Nephron (organoid): ENCODE results near the gene FAT3.
A peak's percentile ranks its signal among the peaks of the same experiment; 100 is the strongest.

Experiments used
- H3K27ac Mint-ChIP-seq, 3 experiments: 2 replicates each; pipeline ENCODE4 v1.8.0; 2020; ENCODE audit warnings: mixed read lengths in 3 of 3, mild to moderate bottlenecking in 2 of 3, moderate library complexity in 1 of 3
- H3K27me3 Mint-ChIP-seq: 2 replicates; pipeline ENCODE4 v1.8.0; 2021; ENCODE audit warnings: low read depth, mild to moderate bottlenecking, moderate library complexity, mixed read lengths
- H3K36me3 Mint-ChIP-seq: 2 replicates; pipeline ENCODE4 v1.8.0; 2020; ENCODE audit warnings: low read depth, mixed read lengths
- H3K4me1 Mint-ChIP-seq: 2 replicates; pipeline ENCODE4 v1.8.0; 2020; ENCODE audit warnings: mixed read lengths
- H3K4me3 Mint-ChIP-seq, 3 experiments: 2 replicates each; pipeline ENCODE4 v1.8.0; 2020; ENCODE audit warnings: mild to moderate bottlenecking in 3 of 3, mixed read lengths in 3 of 3, moderate library complexity in 2 of 3
- H3K9me3 Mint-ChIP-seq: 2 replicates; pipeline ENCODE4 v1.8.0; 2020; ENCODE audit warnings: mixed read lengths
- TF ChIP-seq, protein P1 (sequence below), 3 experiments: fragments of 200-600 bp; sonication (generic); IDR thresholded peaks; one replicate each; pipeline ENCODE4 v1.5.0; 2021; ENCODE audit warnings: antibody characterized with exemption in 3 of 3; ENCODE audit not compliant: unreplicated experiment in 3 of 3

The FAT3 gene

DNA sequence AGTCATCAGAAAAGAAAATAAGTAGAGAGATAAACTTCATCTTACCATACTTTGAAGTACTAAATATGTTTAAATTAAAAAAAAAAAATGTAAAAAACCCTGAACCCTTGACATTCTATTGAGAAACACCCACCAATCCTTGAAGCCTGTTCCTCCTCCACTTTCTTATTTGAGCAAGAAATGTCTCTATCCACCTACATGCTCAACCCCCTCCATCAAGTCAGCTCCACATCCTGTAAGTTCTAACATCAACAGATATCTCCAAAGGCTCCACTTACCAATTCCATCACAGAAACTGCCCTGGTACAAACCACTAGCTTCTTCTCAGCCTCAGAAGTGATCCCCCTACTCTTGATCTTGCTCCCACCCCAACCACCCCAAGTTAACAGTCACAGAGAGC lies 32.5 kb upstream of the FAT3 start:
- H3K27me3 Mint-ChIP-seq = no peaks in the 10 kb centered on the region
- H3K36me3 Mint-ChIP-seq = no peaks in the 10 kb centered on the region
- H3K9me3 Mint-ChIP-seq = no peaks in the 10 kb centered on the region
- H3K27ac Mint-ChIP-seq = no peak overlapping the region
- H3K4me1 Mint-ChIP-seq = no peaks in the 10 kb centered on the region
- TF ChIP-seq, protein P1, sequence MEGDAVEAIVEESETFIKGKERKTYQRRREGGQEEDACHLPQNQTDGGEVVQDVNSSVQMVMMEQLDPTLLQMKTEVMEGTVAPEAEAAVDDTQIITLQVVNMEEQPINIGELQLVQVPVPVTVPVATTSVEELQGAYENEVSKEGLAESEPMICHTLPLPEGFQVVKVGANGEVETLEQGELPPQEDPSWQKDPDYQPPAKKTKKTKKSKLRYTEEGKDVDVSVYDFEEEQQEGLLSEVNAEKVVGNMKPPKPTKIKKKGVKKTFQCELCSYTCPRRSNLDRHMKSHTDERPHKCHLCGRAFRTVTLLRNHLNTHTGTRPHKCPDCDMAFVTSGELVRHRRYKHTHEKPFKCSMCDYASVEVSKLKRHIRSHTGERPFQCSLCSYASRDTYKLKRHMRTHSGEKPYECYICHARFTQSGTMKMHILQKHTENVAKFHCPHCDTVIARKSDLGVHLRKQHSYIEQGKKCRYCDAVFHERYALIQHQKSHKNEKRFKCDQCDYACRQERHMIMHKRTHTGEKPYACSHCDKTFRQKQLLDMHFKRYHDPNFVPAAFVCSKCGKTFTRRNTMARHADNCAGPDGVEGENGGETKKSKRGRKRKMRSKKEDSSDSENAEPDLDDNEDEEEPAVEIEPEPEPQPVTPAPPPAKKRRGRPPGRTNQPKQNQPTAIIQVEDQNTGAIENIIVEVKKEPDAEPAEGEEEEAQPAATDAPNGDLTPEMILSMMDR (IDR thresholded peaks at IDR 0.05; ENCODE audit: unreplicated experiment in 3 of 3) = no peak
- no peak overlapping the region for H3K4me3 Mint-ChIP-seq

DNA sequence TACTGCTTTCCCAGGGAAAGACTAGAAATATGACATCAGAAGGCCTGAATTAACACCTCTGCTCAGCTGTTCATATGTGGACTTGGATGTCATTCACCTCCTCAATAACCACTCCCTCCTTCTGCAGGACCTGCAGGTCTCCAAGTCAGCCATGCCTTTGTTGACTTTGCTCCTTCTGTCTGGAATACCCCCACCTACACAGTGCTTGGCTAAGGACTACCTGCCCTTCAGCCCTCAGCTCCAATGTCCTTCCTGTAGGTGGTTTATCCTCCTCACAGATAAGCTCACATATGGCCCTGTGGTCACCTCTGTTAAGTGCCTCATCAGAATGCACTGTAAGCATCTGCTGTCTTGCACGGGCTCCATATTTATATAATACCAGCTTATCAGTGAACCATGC lies 26.4 kb upstream of the FAT3 start:
- Mint-ChIP-seq H3K36me3 (no peaks in the 10 kb centered on the region), H3K27ac (no peak overlapping the region), H3K27me3 (no peaks in the 10 kb centered on the region), H3K9me3 (peaks cover 5% of the 10 kb centered on the region), H3K4me1 (no peaks in the 10 kb centered on the region), H3K4me3 (no peak overlapping the region)
- TF ChIP-seq, protein P1 (IDR thresholded peaks at IDR 0.05; ENCODE audit: unreplicated experiment in 3 of 3) = no peak

DNA sequence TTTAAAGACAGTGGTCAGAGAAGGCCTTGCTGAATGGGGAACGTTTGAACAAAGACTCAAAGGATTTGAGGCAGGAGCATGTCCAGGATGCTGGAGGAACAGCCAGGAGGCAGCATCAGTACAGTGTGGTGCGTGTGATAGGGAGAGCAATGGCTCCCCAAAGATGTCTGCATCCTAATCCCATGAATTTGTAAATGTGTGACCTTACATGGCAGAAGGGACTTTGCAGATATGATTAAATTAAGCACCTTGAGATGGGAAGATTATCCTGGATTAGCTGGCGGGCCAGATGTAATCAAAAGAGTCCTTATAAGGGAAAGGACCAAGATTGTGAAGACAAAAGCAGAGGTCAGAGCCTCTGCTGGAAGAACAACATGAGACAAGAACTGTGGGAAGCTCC lies 24.6 kb upstream of the FAT3 start:
- H3K4me3 Mint-ChIP-seq = no peak overlapping the region
- peaks cover 5% of the 10 kb centered on the region for H3K9me3 Mint-ChIP-seq
- H3K4me1 Mint-ChIP-seq = no peaks in the 10 kb centered on the region
- no peaks in the 10 kb centered on the region for H3K27me3 Mint-ChIP-seq
- TF ChIP-seq, protein P1 (IDR thresholded peaks at IDR 0.05; ENCODE audit: unreplicated experiment in 3 of 3) = no peak
- no peak overlapping the region for H3K27ac Mint-ChIP-seq
- no peaks in the 10 kb centered on the region for H3K36me3 Mint-ChIP-seq

DNA sequence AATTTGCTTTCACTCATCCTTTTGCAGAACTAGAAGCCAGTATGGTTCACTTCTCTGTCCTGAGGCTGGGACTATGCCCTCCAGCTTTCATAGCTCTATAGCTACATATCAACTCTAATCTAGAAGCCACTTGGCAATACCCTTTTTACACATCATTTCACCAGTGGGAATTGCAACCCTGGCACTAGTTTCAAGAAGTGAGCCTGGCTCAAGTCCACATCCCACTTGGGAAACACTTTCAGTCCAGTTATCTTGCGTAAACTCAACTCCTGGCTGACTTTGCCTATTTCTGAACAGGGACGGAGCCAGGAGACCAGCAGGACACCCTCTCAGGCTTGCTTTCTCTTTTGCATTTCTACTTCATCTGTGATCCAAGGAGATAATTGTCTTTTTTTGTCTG lies 19.9 kb upstream of the FAT3 start:
- TF ChIP-seq, protein P1 (IDR thresholded peaks at IDR 0.05; ENCODE audit: unreplicated experiment in 3 of 3) = no peak
- no peak overlapping the region for H3K4me3 Mint-ChIP-seq
- no peaks in the 10 kb centered on the region for H3K4me1 Mint-ChIP-seq
- H3K27ac Mint-ChIP-seq = no peak overlapping the region
- no peaks in the 10 kb centered on the region for H3K36me3 Mint-ChIP-seq
- no peaks in the 10 kb centered on the region for H3K27me3 Mint-ChIP-seq
- H3K9me3 Mint-ChIP-seq = peaks cover 5% of the 10 kb centered on the region

DNA sequence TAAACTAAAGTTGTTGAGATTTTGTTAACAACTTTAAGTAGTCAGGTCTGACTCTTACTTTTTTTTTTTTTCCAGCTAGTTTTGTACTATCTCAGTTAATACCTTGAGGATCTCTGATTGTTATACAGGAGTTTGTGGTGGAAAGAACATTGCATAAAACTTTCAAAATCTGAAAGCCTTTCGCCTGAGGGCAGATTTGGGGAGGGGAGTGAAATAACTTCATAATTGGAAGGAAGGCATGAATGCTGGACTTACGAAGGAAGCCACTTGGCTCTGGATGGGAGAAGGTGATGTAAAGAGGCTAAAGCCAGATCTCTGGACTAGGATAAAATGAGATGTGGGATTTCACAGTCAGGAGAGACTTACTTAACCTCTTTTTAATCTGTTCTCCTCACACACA lies 18.2 kb upstream of the FAT3 start:
- TF ChIP-seq, protein P1 (IDR thresholded peaks at IDR 0.05; ENCODE audit: unreplicated experiment in 3 of 3) = no peak
- Mint-ChIP-seq H3K27me3 (no peaks in the 10 kb centered on the region), H3K27ac (no peak overlapping the region), H3K4me3 (no peak overlapping the region), H3K36me3 (no peaks in the 10 kb centered on the region), H3K9me3 (no peaks in the 10 kb centered on the region), H3K4me1 (peaks cover 3% of the 10 kb centered on the region)

DNA sequence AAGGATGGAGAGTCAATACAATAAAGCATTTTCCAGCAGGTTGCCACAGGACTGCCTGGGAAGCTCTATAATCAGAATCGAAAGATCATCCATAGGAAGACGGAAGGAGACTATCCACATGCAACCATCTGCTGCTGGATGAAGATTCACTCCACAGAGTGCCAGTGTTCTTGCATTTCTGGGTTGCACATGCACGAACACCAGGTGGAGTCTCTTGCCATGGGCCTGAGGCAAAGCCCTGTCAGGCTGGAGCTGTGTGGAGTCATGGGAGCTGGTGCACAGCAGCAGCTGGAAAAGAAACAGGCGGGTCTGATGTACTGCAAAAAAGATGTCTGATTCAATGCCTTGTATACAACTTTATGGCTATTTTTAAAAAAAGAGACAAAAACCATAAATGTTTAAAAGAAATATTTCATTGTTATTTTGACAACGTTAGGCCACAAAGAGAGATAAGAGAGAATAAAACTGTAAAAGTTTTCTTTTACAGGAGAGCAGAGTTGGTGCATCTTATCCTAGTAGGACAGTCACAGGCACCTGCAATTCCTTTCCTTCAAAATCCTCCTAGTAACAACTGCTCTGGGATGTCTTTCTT lies 12.9 kb upstream of the FAT3 start:
- H3K36me3 Mint-ChIP-seq = no peaks in the 10 kb centered on the region
- H3K4me1 Mint-ChIP-seq = peaks cover 22% of the 10 kb centered on the region
- H3K27ac Mint-ChIP-seq = no peak overlapping the region
- H3K4me3 Mint-ChIP-seq = no peak overlapping the region
- H3K27me3 Mint-ChIP-seq = no peaks in the 10 kb centered on the region
- no peaks in the 10 kb centered on the region for H3K9me3 Mint-ChIP-seq
- TF ChIP-seq, protein P1 (IDR thresholded peaks at IDR 0.05; ENCODE audit: unreplicated experiment in 3 of 3) = peak in 2 of 3 experiments; percentile 31 to 39
